NCI-H187 treated with DMSO at 0.1 percent for 48 hours (cell line): ENCODE measurements around the gene UGT1A7.
A peak's percentile ranks its signal among the peaks of the same experiment; 100 is the strongest.
"Not testable (repeated sequence)": the region's sequence is repeated elsewhere in the genome, so short reads cannot be mapped to it uniquely, and the experiment has no call there.

Source experiments
- DNase-seq: peaks from one replicate; lab custom pipeline; 2025; lab: John Stamatoyannopoulos, UW

UGT1A7 gene

DNA sequence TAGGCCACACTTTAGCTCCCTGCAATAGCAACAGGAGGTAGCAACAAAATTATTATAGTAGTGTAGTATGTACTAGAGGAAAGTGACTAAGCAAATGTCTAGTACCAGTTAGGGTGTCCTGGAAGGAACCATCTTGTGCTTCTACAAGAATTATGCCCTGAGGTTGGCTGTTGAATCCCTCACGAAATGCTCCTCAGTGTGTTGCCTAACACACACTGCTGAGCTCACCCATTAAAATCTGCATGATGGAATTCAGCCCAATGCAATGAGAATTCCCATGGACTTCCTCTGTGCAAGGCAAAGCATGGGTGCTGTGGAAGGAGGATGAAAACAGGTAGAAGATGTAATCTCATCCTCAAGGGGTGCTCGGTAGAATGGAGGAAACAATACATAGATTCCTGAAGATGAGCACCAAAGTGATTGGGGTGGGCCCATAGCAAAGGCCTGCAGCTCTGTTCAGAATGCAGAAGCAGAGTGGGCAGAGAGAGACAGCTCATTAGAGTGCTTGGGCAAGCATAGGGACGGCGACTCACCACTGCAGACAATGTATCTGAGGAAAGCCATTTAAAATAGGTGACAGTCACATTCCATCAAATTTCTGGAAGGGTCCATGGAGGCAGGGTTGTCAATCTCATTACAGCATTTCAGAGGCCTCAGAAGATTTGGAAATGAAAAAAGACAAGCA is 1.2 kb upstream of the UGT1A7 start:
- DNase-seq: no peak

DNA sequence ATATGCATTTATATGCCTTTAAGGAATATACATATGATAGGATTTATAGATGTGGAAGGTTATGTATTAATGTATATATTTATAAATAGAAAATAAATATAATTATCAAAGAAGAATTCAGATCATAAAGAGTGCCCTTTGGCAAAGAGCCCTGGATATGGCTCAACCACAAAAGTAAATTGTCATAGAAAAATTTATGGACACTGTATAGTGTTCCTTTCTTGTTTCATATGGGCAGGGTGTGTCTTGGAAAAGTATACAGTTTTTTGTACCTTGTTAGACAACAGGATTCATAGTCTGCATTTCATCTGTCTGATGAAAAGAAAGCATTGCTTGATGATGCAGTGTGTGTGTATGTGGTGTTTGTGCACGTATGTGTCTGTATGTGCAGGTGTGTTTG is 2.9 kb downstream of the UGT1A7 start:
- no peak for DNase-seq

DNA sequence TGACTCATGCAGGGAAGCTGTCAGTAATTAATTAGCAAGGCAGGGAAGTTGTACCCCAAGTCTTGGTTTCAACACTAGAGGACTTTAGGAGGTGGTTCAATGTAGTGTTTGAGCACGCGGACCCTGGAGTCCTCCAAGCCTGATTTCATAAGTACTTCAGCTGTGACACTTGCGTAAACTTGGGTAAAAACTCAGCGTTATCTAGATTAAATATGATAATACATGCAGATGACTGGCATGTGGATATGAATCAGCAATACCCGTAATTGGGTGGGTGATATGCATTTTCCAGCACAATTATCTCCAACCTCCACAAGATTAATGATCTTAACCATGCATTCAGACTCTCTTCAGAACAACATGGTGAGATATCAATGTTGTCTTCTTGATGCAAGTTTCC is 5.2 kb downstream of the UGT1A7 start:
- no peak for DNase-seq

DNA sequence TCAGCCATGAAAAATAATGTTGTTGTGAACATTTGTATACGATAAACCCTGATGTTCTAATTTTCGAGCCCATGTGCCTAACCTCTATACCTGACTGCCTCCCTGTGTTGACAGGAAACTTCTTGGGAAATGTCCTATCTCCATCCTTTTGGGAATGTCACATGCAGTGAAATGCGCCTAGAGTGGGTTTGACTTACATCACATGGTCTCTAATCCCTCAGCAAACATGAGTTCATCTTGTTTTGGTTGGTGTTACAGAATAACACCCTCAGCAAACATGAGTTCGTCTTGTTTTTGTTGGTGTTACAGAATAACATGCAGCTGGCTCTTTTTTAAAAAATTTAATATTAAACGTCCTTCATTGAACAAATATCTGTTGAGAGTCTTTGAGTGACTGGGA is 6.6 kb downstream of the UGT1A7 start:
- DNase-seq: no peak

DNA sequence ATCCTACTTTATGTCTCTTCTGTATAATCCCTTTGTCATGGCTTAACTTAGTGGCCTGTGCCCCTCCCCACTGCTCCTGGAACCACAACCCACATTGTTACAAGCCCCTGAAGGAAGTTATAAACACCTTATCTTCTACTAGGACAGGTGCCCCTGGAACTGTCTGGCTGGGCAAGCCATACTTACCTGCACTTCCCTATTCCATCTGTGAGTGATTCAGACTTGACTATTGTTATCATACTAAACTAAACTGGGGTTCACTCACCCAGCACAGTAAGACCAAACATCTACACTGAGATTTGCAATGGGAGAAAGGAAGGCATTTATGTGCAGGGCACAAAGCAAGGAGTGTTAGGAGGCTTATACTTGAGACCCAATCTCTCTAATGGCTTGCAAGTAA is 7.3 kb downstream of the UGT1A7 start:
- no peak for DNase-seq

DNA sequence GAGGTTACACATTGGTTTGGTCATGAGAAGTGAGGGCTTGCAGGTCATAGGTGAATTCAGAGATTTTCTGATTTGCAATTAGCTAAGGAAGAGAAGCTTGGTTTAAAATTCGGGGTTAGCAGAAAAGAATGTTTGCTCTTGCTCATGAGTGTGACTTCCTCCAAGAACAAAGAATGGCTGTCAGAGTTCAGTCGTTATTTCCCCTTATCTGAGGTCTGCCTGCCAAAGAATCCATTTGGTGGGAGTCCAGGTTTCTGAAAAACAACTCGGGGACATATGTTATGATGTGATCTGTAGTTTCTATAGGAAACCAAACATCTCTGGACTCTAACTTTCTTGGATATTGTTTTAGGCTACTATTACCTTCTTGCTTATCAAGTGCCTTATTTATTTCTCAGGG is 7.8 kb downstream of the UGT1A7 start:
- no peak for DNase-seq

DNA sequence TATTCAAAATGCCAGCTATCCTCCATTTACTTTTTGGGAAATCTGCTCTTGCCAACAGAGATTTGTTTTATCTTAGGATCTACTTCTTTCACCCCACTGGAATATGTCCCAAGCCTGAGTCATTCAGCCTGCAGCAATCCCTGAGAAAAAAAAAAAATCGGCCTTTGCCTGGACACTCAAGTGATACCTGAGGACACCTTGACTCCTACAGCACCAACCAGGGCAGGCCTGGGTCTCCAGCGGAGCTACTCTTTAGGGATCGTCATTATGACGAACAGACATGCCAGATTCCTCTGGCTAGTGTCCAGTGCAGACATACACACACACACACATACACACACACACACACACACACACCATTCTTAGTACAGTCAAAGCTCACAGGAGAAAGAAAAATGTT is 8.7 kb downstream of the UGT1A7 start:
- no peak for DNase-seq

DNA sequence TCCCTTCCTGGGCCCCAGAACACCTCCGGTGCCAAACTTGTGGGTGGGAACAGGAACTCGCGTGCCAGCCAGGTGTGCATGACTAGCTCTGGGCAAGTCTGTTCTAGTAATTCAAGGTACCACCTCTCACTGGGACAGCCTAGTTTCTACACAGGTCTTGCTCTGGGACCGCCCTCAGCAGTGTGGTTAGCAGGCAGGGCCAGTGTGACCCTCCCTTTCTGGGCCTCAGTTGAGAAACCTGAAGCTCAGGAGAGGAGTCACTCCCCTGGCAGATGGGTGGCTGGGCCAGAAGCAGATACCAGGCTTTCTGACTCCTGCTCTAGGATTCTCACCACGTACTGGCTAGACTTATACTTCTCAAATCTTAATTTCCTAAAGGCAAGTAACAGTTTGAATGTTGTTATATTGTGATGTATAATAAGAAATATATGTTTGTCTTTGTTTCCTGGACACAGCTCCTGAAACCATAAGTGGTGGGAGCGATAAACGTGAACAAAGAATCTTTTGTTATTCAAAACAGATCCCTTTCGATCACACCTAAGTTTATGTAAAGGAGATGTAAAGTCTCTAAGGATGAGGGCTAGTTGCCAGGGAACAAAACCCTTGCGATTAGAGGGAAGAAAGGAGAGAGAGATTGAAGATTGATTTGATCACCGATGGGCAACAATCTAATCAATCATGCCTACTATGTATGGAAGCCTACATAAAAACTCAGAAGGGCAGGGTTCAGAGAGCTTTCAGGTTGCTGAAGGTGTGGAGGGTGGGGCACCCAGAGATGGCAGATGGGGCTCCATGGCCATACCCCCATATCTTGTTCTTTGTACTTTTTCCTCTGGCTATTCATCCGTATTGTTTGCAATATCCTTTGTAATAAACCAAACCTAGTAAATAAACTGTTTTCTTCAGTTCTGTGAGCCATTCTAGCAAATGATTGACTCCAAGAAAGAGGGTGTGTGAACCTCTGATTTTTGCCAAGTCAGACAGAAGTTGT is 10.0 kb downstream of the UGT1A7 start:
- DNase-seq: no peak

DNA sequence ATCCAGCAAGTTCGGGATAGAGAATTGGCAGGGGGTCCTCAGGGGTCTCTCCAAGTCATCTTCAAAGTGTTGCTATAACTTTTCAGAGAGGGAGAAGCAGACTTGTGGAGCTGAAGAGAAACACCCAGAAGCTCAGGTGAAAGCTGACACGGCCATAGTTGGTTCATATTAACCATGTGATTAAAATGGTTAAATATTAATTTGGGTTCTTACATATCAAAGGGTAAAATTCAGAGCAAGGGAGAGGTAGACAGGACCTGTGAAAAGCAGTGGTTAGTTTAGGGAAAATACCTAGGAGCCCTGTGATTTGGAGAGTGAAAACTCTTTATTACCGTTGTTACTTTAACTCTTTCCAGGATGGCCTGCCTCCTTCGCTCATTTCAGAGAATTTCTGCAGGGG is 10.9 kb downstream of the UGT1A7 start, which contains the start of gene UGT1A6:
UGT1A6 (plus strand) TSS at position 243 of the 400 bp plus-strand sequence; CDS start at position 358, 115 bp downstream.
- no peak for DNase-seq

DNA sequence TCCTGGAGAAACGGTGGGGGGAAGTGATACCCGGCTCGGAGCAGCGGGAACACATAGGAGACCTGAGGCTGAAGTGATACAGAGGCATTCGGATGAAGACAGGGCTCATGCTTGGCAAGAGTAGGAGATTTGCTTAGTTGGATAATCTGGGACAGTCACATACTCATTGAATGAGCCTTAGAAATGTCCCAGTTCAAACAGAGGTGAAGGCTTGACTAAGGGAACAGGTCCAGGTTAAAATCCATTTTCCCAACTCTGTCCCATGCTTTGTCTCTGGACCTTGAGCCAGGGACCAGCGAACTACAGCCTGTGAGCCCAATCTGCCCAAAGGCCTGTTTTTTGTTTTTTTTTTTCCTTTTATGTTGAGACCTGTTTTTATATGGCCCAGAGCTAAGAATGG is 12.3 kb downstream of the UGT1A7 start:
- no peak for DNase-seq

DNA sequence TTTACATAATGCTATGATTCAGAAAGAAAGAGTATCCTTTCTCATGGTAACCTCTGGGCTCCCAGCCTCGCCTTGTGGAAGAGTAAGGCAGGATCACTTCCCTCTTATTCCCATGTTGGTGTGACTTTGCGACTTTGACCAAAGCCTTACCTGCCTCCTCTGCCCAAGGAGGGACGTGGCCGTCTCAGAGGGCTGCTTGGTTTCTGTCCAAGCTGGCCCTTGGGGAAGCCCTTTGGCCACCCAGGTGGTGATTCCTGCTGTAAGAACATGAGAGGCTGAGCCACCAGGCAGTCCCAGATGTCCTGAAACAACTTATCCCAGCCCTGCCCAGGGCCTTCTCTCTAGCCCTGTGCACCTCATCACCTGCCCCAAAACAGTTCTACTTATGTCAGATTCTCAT is 17.0 kb downstream of the UGT1A7 start:
- DNase-seq: no peak

DNA sequence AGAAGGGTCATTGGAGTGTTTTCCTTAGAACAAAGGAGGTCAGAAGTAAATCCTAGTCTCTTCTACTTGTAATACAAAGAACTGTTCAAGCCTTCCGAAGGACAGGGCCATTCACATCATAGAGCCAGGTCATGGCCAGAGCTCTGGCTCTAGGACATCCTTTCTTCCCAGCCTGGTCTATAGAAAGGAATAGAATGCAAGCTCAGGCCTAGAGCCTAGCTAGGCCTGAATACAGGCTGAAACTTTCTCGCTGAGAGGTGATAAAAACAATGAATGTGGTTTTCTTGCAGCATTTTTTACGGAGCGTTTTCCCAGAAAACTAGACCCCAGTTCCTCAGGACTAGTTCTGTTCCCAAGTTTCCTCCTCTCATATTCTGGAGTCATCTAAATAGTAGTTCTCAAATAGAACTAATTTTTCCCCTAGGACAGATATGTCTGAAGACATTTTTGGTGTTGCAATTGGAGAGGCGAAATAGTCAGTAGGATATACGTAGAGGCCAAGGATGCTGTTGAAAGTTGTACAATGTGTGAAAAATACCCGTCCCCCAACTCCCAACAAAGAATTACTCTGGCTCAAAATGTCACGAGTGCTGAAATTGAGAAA is 17.8 kb downstream of the UGT1A7 start:
- no peak for DNase-seq

DNA sequence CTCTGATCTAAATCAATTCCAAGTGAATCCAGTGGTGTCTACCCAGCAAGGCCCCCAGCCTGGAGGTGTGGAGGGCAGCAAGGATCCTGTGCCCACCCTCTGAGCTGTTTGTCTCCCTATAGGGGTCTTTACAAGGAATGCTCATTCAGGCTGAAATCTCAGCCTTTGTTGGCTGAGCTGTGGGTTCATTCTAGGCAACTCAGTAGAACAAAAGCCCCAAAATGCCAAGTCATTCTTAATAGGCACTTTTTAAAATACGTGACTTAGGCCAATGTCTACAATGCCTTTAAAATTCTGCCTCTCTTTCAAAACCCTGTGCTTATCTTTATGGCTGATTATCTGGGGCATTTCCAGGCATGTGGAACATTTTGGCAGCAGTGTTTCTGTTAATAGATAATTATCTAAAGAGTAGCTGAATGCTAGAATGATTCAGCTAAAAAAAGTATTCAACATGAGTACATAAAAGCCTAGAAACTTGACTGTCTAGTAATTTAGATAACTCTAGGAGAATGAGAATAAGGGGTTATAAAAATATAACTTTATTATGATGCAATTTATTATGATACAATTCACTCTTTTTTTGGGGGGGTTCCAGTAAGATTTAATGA is 18.4 kb downstream of the UGT1A7 start:
- no peak for DNase-seq

DNA sequence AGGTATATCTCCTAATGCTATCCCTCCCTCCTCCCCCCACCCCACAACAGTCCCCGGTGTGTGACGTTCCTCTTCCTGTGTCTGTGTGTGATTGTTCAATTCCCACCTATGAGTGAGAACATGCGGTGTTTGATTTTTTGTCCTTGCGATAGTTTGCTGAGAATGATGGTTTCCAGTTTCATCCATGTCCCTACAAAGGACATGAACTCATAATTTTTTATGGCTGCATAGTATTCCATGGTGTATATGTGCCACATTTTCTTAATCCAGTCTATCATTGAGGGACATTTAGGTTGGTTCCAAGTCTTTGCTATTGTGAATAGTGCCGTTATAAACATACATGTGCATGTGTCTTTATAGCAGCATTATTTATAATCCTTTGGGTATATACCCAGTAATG is 19.1 kb downstream of the UGT1A7 start:
- DNase-seq: not testable (repeated sequence)

DNA sequence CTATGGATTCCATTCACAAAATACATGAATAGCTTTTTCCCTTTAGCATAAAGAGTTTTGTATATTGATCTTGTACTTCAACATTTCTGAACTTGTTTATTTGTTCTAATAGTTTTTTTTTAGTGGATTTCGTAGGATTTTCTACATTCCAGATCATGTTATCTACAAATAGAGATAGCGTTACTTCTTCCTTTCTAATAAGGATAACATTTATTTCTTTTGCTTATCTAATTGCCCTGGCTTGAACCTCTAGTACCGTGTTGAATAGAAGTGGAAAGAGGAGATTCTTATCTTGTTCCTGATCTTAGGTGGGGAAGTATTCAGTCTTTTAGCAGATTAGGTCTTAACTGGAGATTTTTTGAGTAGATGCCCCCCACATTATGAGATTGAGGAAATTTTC is 20.5 kb downstream of the UGT1A7 start:
- no peak for DNase-seq

DNA sequence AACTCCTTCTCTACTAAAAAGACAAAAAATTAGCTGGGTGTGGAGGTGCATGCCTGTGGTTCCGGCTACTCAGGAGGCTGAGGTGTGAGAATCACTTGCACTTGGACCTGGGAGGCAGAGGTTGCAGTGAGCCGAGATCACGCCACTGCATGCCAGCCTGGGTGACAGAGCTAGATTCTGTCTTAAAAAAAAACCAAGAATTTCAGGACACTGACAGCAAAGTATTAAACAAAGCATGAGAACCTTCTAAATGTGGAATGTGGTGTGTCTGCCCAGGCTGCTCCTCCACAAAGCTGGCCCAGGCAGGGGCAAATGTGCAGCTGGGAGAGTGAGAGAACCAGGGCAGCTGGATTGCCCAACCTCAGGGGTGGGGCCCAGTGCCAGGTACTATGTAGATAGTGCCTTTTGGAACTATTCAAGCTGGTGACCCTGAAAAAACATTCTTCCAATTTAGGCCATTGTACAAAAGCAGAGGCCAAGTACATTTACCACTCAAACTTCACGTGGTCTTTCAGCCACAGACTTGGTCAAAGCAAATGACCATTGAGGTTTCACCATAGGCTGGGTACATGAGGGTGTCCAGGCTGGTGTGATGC is 24.3 kb downstream of the UGT1A7 start:
- DNase-seq: no peak

DNA sequence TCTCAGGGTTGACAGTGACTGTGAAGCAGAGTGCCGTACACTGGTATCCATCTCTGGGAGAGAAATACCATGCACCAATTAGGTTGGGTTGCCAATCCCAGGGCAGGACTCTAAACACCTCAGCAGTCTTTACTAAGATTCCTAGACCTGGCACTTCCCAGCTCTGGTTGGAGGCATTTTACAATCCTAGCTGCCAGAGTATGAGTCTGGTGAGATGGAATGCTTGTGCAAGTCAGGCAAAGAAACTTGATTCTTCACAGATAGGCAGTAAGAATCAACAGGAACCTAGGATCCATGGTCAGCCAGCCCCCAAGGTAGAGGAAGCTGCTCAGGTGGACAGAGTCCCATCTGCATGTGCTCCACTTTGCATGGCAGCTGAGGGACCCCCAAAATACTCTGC is 25.0 kb downstream of the UGT1A7 start:
- no peak for DNase-seq

DNA sequence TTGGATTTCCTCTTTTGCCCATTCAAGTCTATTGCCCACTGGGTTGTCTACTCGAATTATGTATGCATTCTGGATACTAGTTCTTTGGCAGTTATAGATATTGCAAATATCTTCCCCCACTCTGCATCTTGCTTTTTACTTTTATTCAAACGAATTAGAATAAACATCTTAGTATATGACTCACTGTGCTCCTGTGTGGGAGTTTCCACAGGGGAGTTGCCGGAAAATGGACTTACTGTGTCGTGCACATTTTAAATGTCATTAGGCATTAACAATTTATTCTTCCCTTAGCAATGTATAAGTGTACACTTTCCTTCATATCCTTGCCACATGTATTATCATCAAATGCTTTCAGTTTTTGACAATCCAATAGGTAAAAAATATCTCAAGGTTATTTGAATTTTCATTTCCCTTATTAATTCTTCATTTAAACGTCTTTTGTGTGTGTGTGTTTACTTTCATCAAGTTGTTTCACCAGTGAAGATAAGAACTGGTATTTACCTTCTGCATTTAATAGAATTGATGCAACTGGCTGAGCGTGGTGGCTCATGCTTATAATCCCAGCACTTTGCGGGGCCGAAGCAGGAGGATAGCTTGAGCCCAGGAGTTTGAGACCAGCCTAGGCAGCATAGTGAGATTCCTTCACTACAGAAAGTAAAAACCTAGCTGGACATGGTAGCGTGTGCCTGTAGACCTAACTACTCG is 26.4 kb downstream of the UGT1A7 start:
- DNase-seq: no peak

DNA sequence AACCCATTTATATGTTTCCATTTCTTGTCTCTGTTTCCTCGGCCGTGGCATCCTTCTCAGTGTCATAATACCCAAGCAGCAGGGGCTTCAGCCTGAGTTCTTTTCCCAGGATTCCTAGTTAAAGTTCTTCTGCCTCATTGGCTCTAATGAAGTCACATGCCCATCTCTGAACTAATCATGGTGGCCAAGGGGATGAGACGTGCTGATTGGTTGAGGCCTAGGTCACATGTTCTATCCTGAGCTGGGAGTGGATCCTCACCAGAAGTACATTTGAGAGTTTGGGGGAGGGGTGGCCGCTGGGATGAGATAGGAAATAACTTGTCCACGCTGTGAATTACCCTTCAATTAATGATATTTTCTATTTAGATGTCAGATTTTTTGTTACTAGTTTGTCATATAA is 27.2 kb downstream of the UGT1A7 start:
- DNase-seq: no peak

DNA sequence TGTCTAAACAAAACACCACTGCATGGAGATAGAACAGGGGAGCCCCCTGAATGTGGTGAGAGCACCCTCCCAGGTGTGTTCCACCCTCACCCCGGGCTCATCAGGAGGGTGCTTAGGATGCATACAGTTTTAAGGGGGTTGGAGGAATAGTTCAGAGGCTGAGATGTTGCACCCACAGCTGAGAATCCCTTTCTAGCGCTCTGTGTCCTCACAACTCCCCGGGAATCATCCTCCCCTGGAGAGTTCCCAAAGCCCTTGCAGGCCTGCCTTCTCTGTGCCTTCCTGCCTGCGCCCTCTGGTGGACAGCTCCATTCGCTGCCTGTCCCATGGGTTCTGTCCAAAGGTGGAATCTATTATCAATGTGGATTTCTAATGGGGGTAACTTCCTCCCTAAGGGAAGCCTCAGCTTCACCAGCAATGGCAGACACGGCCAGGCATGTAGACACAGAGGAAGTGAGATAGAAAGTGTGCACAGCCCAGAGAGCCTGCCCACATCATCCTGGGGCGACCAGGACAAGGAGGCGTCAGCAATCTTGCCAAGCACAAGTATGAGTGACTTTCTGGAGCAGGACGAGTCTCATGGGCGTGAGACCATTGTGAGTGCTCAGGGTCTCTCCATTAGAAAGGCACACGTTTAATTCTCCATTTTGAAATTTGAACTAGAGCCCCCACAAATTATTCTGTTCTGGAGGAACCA is 29.8 kb downstream of the UGT1A7 start:
- peak; percentile 10 for DNase-seq
